Fibroblast of mammary gland (primary cell): Measurements from ENCODE around the gene COL13A1.

Experiments used
- DNase-seq: peaks from one replicate; pipeline ENCODE4 v3.0.0-alpha.2; 2010; ENCODE audit warnings: low read depth
- H3K4me3 ChIP-seq: 2 replicates; pipeline ENCODE4 v1.5.1; 2011; ENCODE audit warnings: low read depth, mild to moderate bottlenecking, low read length, moderate library complexity; ENCODE audit not compliant: control insufficient read depth
- CTCF ChIP-seq: conservative IDR thresholded peaks from 2 replicates; pipeline ENCODE4 v1.5.1; 2011; ENCODE audit warnings: low read depth, low read length, inconsistent platforms; ENCODE audit not compliant: control insufficient read depth, insufficient read depth

The COL13A1 gene

GRCh38 chr10:69829775-69830174 is 28.1 kb downstream of the COL13A1 start:
- no peak for TF ChIP-seq CTCF

DNA sequence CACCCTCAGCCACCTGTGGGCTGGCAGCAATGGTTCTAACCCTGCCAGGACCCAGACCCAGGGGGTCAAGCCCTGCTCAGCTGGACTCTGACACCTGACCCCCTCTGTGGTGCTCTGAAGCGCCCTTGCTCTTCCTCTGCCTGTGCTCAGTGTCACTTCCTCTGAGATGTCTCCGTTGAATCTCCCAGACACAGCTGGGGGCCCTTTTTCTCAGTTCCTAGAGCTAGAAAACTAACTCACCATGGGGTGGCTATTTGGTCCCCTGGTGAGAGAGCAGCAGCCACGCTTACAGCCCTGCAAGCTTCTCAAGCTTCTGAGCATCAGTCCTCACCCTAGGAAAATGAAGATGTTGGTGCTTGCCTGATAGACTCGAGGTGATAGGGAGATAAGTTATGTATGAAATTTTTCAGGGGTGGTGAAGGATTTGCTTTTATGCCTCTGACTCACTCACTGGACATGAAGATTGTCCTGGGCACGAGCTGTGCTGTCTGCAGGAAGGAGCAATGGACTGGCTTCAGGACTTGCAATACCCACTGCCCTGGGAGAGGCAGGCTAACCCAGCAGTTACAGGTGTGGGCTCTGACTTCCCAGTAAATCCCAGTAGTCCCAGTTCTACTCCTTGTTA is 29.6 kb downstream of the COL13A1 start:
- TF ChIP-seq CTCF: no peak
- no peak for DNase-seq
- no peak overlapping the region for H3K4me3 ChIP-seq

More at GRCh38 chr10:69829775-69830174, 28.1 kb downstream of the COL13A1 start:
- H3K4me3 ChIP-seq: no peak overlapping the region
- DNase-seq: no peak

DNA sequence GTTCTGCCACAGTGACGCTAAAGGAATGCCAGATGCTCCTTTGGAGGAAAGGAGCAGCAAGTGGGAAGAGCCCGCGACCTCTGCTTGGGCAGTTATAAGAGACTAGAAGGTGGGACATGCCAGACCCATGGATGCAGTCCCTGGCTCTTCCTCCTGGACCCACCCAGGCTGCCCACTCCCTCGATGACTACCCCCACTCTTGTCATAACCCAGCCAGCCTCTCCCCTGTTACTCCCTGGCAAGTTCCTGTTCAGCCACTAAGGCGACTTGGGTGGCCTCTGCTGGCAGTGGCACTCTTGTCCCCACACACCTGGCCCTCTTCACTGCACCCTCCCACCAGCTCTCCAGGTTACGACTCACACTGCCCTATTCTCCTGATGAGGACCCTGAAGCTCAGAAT is 33.5 kb downstream of the COL13A1 start:
- no peak for TF ChIP-seq CTCF
- DNase-seq: no peak
- no peak overlapping the region for H3K4me3 ChIP-seq

DNA sequence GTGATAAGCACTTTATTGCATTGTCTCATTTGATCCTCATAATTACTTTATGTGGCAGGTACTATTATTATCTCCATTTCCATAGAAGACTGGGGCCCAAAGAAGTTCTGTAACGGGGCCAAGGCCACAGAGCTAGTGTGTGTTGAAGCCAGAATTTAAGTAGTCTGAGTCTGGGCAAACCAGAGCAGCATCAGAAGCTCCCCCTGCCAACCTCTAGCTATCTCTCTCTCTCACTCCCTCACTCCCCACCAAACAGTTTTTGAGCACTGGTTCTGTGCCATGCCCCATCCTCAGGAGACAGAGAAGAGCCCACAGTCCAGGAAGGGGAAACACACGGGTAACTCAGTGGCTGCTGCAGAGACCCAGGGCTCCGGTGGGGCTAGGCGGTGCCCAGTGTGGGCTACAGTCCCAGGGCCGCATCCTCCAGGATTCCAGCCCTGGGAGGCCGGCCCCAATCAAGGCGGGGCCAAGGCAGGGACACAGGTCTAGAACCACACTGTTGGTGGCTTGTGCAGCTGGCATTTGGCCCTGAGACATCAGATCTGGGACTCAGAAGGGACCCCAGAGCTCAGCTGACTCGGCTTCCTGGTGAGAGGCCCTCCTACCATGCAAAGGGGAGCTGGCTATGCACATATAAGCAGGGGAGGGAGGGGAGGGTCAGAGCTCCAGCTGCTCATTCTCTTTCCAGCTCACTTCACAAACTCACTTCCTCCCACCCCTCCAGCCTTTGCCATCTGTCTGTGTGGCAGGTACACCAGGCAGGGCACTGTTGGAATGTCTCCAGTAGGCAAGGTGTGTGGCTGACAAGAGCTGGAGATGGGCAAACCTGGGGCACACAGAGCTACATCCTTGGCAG is 34.4 kb downstream of the COL13A1 start:
- no peak for DNase-seq
- no peak for TF ChIP-seq CTCF
- no peak overlapping the region for H3K4me3 ChIP-seq

- TF ChIP-seq CTCF: no peak
- no peak for DNase-seq
- H3K4me3 ChIP-seq: no peak overlapping the region
These were observed 35.0 kb downstream of the COL13A1 start for GRCh38 chr10:69836731-69837030.

DNA sequence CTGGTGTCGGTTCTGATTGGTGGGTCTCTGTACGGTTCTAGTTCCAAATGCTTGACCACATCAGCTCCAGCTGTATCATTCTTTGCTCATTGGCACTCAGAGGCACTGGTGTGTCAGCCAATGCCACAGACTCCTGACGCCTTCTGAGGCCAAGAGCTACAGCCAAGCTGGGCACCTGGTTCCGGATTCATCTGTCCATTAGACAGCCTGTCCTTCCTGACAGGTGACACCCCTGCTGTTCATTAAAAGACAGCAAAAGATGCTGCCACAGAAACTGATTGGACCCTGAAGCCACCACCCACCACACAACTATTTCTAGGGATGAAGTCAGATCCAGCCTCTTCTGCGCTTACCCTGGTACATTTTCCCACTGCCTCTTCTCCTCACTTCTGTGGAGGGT is 35.6 kb downstream of the COL13A1 start:
- no peak for DNase-seq
- TF ChIP-seq CTCF: no peak
- no peak overlapping the region for H3K4me3 ChIP-seq
